Activated naive CD4-positive, alpha-beta T cell treated with anti-CD3 and anti-CD28 coated beads, Interleukin-2, amount 50 U/mL, for 24 hours (primary cell): ENCODE measurements around the gene TGFB1.
"Not testable (repeated sequence)": the region's sequence is repeated elsewhere in the genome, so short reads cannot be mapped to it uniquely, and the experiment has no call there.

ENCODE experiments used
- H3K27ac Mint-ChIP-seq: one replicate; pipeline ENCODE4 v1.8.0; 2021; ENCODE audit warnings: mild to moderate bottlenecking, mixed read lengths
- H3K27me3 Mint-ChIP-seq: one replicate; pipeline ENCODE4 v1.8.0; 2021; ENCODE audit warnings: mixed read lengths
- H3K36me3 Mint-ChIP-seq: one replicate; pipeline ENCODE4 v1.8.0; 2021; ENCODE audit warnings: mixed read lengths
- H3K4me1 Mint-ChIP-seq: one replicate; pipeline ENCODE4 v1.8.0; 2021; ENCODE audit warnings: mixed read lengths
- H3K4me3 Mint-ChIP-seq: one replicate; pipeline ENCODE4 v1.8.0; 2021; ENCODE audit warnings: mild to moderate bottlenecking, mixed read lengths
- H3K9me3 Mint-ChIP-seq: one replicate; pipeline ENCODE4 v1.8.0; 2021; ENCODE audit warnings: mixed read lengths

TGFB1 gene

DNA sequence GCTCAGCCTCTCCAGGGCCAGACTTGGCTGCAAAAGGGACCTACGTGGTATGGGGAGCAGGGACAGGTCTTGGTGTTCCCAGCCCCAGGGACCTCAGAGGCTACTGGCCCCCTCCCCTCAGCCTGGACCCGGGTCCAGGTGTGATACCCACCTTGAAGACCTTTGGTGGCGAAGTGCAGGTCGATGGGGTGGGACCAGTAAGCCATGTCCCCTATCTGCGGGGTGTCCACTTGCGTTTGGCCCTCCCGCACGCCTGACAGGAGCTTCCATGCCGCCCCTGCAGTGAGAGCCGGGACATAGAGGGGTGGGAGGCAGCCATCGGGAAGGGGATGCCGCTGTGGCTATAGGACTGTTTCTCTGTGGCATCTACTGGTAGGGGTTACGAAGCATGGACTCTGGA lies 4.0 kb upstream of the TGFB1 start:
- Mint-ChIP-seq H3K36me3 (no peaks in the 10 kb centered on the region), H3K4me1 (peaks cover 55% of the 10 kb centered on the region), H3K4me3 (peak overlapping the region; percentile 47), H3K9me3 (no peaks in the 10 kb centered on the region), H3K27me3 (no peaks in the 10 kb centered on the region), H3K27ac (peak overlapping the region; percentile 70)

DNA sequence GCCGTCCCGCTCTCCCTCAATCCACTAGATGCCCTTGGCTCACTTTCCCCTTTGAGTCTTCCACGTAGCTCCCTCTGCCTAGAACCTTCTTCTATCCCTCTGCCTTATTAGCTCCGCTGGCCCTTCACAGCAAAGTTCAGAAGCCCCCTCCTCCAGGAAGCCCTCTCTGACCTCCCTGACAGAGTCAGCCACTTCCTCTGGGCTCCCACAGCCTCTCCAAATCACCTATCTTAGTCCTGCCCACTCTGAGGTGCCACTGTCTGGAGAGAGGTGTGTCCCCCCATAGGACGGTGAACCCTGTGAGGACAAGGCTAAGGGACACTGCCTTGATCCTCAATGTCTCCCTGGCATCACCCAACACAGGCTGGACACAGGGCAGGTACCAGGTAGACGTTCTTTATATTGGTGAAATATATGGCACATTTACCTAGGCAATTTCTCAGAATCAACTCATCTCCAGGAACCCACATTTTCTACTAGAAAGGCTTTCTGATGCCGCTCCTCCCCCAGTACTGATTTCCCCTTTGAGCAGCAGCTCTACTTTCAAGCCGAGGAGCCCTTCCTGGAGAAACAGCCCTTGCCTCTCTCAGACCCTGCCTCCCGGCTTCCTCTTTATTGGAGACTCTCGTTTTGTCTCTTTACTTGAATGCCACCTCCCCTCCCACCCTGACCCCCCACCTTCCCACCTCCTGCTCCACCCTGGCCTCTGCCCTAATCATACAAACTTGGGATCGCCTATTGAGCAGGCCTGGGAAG lies 3.4 kb upstream of the TGFB1 start:
- H3K4me3 Mint-ChIP-seq, result peak overlapping the region; percentile 83
- H3K36me3 Mint-ChIP-seq, result no peaks in the 10 kb centered on the region
- peaks cover 50% of the 10 kb centered on the region for H3K4me1 Mint-ChIP-seq
- H3K27me3 Mint-ChIP-seq, result no peaks in the 10 kb centered on the region
- H3K27ac Mint-ChIP-seq, result peak overlapping the region; percentile 93
- H3K9me3 Mint-ChIP-seq, result no peaks in the 10 kb centered on the region

DNA sequence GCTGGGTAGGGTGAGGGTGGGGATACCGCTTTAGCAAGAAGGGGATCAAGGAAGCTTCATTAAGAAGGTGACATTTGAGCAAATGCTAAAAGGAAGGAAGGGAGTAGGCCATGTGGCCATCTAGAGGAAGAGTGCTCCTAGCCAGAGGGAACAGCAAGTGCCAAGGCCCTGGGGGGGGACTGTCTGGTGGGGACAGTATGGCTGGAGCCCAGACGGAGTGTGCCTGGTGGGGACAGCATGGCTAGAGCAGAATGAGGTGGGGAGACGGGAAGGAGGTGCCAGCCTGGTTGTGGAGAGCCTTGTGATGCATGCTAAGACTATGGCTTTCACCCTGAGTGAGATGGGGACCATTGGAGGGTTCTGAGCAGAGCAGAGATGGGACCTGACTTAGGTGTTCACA lies 2.1 kb upstream of the TGFB1 start:
- Mint-ChIP-seq H3K27me3 (no peaks in the 10 kb centered on the region), H3K27ac (peak overlapping the region; percentile 93), H3K4me1 (peaks cover 53% of the 10 kb centered on the region), H3K36me3 (no peaks in the 10 kb centered on the region), H3K4me3 (peak overlapping the region; percentile 75), H3K9me3 (no peaks in the 10 kb centered on the region)

DNA sequence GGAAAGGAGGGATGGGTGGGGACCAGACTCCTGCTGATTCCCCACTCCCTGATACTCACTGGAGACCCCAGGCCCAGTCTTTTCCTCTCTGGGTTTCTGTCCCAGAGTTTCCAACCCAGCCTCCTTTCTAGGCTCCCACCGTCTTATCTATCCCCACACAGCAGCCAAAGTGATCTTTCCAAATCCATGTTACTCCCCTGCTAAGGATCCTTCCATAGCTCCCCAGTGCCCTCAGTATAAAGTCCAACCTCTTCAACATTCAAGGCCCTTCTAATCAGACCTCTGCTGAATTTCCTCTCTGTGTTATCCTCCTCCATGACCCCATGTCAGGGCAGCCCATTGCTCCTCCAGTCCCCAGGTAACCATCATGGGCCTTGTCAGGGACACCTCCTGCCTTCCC lies 1.3 kb upstream of the TGFB1 start:
- Mint-ChIP-seq H3K4me3 (peak overlapping the region; percentile 65), H3K27me3 (no peaks in the 10 kb centered on the region), H3K9me3 (no peaks in the 10 kb centered on the region), H3K4me1 (peaks cover 54% of the 10 kb centered on the region), H3K27ac (peak overlapping the region; percentile 69), H3K36me3 (no peaks in the 10 kb centered on the region)

DNA sequence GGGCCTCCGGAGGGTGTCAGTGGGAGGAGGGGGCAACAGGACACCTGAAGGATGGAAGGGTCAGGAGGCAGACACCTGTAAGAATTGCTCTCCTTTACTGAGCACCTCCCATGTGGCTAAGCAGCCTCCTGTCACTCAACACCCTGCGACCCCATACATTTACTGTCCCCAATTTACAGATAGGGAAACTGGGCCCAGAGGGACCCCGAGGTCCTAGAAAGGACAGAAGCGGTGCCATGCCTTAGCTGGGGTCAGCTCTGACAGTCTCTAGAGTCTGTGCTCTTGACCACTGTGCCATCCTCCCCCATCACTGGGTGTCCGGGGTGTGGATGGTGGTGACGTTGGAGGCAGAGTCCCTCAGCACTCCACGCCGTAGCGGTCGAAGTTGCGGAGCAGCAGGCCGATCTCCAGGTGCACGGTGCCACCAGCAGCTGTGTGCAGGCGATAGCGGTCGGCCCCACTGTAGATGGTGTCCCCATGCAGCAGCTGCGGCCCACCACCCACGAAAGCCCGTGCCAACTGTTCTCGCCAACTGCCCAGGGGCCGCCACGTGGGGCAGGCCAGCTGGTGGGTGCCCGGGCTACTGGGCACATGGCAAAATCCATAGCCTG lies 726 bp upstream of the TGFB1 start:
- H3K27ac Mint-ChIP-seq, result peak overlapping the region; percentile 88
- peaks cover 56% of the 10 kb centered on the region for H3K4me1 Mint-ChIP-seq
- H3K27me3 Mint-ChIP-seq, result no peaks in the 10 kb centered on the region
- H3K9me3 Mint-ChIP-seq, result no peaks in the 10 kb centered on the region
- peak overlapping the region; percentile 91 for H3K4me3 Mint-ChIP-seq
- no peaks in the 10 kb centered on the region for H3K36me3 Mint-ChIP-seq

DNA sequence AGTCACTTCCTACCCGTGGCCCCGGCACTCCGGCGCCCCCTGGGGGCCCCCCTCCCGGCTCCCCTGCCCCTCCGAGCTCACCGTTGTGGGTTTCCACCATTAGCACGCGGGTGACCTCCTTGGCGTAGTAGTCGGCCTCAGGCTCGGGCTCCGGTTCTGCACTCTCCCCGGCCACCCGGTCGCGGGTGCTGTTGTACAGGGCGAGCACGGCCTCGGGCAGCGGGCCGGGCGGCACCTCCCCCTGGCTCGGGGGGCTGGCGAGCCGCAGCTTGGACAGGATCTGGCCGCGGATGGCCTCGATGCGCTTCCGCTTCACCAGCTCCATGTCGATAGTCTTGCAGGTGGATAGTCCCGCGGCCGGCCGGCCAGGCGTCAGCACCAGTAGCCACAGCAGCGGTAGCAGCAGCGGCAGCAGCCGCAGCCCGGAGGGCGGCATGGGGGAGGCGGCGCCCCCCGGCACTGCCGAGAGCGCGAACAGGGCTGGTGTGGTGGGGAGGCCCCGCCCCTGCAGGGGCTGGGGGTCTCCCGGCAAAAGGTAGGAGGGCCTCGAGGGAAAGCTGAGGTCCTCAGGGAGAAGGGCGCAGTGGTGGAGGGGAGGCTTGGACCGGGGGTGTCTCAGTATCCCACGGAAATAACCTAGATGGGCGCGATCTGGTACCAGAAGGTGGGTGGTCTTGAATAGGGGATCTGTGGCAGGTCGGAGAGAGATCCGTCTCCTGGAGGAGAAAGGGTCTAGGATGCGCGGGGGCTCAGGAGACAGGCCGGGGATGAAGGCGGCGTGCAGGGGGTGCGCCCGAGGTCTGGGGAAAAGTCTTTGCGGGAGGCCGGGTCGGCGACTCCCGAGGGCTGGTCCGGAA lies 885 bp downstream of the TGFB1 start:
- H3K4me1 Mint-ChIP-seq, result peaks cover 60% of the 10 kb centered on the region

DNA sequence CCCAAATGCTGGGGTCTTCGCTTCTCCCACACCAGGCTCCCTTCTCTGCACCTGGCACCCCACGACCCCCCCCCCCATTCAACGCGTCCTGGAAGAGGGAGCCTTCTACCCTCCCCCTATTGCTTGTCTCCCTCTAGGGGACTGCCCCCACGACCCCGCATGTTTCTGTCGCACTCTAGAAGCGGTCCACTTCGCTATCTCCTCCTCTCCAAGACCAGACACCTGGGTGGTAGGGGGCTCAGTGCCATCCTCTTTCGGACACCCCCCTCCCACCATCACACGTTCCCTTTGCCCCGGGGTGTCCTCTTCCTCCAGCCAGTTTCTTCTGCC lies 1.5 kb downstream of the TGFB1 start:
- Mint-ChIP-seq H3K4me3 (peak overlapping the region; percentile 95), H3K36me3 (peaks cover 6% of the 10 kb centered on the region), H3K27me3 (no peaks in the 10 kb centered on the region), H3K27ac (peak overlapping the region; percentile 97), H3K4me1 (peaks cover 54% of the 10 kb centered on the region), H3K9me3 (no peaks in the 10 kb centered on the region)

More for the DNA sequence above, 885 bp downstream of the TGFB1 start:
- Mint-ChIP-seq H3K4me3 (peak overlapping the region; percentile 95), H3K36me3 (peaks cover 6% of the 10 kb centered on the region), H3K27ac (peak overlapping the region; percentile 97), H3K27me3 (no peaks in the 10 kb centered on the region), H3K9me3 (no peaks in the 10 kb centered on the region)

DNA sequence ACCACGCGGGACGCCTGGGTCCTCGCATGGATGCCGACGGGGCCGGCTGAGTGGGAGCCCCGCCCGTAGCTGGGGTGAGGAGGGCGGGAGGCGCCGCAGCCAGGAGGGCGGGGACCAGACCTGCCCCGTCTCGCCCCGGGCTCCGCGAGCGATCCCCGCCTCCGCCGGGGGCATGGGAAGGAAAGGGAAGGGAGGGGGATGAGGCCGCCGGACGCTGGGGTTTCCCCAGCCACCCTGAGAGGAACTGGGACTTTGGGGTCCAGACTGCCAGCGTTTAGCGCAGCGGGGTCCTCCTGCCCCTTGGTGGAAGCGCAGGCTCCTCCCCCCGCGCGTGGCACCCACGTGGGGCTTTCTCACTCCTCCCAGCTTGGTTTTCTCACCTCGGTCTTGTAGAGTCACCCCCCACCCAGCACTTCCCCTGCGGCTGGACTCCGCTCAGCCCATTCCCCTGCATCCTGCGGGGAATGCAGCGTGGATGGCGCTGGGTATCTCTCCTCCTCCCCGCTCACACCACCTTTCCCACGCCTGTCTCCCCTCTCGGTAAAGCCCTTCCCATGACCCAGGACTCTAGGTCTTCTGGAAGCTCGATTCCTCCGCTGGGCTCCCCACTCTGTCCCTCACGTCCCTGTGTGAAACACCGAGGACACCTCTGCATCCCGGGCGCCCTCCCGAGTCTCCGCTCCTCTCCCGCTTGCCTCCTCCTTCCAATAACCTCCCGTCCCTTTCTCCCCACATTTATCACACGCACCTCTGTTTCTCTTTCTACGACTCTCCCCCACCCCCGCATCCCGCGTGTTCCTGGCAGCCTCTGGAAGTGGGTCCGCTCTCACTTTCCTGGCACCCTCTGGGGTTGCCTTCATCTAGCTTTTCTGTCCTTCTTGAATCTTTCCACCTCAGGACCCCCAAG lies 2.1 kb downstream of the TGFB1 start:
- Mint-ChIP-seq H3K4me3 (peak overlapping the region; percentile 95), H3K27me3 (no peaks in the 10 kb centered on the region), H3K36me3 (peaks cover 6% of the 10 kb centered on the region), H3K4me1 (peaks cover 51% of the 10 kb centered on the region), H3K27ac (peak overlapping the region; percentile 97), H3K9me3 (no peaks in the 10 kb centered on the region)

DNA sequence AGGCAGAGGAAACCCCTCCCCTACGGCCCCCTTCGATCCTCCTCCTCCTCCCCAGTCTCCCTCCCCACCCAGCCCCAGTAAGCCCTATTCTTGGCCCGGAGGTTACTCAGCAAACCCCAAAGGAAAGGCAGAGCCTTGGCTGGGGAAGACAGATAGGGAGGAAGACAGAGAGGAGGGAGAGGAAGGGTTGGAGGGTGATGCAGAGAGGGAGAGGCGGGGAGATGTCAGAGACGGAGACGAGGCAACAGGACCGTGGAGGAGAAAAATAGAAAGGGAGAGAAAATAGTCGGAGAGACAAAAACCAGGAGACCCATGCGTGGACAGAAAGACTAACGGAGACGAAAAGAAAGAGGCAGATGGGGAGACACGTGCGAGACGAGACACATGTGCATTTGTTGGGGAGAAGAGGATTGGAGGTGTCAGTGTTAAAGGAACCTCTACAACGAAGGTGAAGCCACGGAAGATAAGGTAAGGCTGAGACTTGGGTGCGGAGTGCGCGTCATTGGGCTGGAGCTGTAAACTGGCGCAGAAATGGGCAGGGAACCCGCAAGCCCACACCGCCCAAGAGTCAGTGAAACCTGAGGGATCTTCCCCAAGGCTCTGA lies 2.9 kb downstream of the TGFB1 start:
- Mint-ChIP-seq H3K36me3 (peaks cover 6% of the 10 kb centered on the region), H3K4me1 (peaks cover 48% of the 10 kb centered on the region), H3K9me3 (no peaks in the 10 kb centered on the region), H3K4me3 (peak overlapping the region; percentile 95), H3K27me3 (no peaks in the 10 kb centered on the region), H3K27ac (peak overlapping the region; percentile 80)

DNA sequence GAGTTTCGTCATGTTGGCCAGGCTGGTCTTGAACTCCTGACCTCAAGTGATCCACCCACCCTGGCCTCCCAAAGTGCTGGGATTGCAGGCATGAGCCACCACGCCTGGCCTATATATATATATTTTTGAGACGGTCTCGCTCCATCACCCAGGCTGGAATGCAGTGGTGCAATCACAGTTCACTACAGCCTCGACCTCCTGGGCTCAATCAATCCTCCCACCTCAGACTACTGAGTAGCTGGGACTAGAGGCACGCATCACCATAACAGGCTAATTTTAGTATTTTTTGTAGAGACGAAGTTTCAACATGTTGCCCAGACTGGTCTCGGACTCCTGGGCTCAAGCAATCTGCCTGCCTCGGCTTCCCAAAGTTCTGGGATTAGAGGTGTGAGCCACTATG lies 6.8 kb downstream of the TGFB1 start:
- not testable (repeated sequence) for H3K4me3 Mint-ChIP-seq, H3K27ac Mint-ChIP-seq, H3K36me3 Mint-ChIP-seq, H3K27me3 Mint-ChIP-seq, H3K9me3 Mint-ChIP-seq
- H3K4me1 Mint-ChIP-seq, result peaks cover 55% of the 10 kb centered on the region

DNA sequence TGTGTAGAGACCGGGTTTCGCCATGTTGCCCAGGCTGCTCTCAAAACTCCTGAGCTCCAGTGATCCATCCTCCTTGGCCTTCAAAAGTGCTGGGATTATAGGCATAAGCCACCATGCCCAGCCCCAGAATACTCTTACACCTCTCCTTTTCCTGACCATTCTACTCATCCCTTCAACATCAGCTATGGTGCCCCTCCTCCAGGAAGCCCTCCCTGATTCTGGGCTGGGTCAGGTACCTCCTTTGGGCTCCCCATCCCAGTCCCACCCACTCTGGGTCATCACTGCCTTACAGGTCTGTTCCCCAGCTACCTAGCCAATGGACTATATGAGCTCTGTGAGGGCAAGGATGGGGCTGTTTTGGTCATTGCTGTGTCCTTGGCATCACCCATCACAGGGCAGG lies 9.6 kb downstream of the TGFB1 start:
- H3K27me3 Mint-ChIP-seq, result no peaks in the 10 kb centered on the region
- H3K4me3 Mint-ChIP-seq, result no peak overlapping the region
- H3K27ac Mint-ChIP-seq, result peak overlapping the region; percentile 23
- peaks cover 14% of the 10 kb centered on the region for H3K36me3 Mint-ChIP-seq
- H3K9me3 Mint-ChIP-seq, result no peaks in the 10 kb centered on the region
- H3K4me1 Mint-ChIP-seq, result peaks cover 47% of the 10 kb centered on the region

DNA sequence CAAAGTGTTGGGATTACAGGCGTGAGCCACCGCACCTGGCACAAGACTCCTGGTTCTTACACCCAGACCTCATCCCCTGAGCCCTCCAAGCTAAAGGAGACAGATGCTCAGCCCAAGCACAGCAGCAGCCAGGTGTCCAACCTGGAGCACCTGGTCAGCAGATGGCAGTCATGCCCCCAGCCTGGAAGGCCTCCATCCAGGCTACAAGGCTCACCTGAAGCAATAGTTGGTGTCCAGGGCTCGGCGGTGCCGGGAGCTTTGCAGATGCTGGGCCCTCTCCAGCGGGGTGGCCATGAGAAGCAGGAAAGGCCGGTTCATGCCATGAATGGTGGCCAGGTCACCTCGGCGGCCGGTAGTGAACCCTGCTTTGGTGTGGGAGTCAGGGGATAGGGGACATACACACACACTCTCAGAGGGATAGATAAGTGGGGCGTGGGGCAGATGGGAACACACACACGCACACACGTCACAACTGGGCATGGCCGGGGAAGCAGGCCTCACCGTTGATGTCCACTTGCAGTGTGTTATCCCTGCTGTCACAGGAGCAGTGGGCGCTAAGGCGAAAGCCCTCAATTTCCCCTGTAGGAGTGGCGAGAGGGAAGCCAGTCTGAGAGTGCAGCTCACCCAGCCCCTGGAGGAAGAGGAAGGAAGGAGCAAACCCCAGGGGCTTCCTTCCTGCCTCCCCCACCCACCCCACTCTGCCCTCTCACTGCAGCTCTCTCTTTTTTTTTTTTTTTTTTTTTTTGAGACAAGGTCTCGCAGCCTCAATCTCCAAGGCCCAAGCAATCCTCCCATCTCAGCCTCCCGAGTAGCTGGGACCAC lies 11.8 kb downstream of the TGFB1 start:
- peaks cover 8% of the 10 kb centered on the region for H3K36me3 Mint-ChIP-seq
- H3K27me3 Mint-ChIP-seq, result no peaks in the 10 kb centered on the region
- H3K9me3 Mint-ChIP-seq, result no peaks in the 10 kb centered on the region
- H3K27ac Mint-ChIP-seq, result peak overlapping the region; percentile 35
- H3K4me1 Mint-ChIP-seq, result peaks cover 40% of the 10 kb centered on the region
- H3K4me3 Mint-ChIP-seq, result peak overlapping the region; percentile 26

DNA sequence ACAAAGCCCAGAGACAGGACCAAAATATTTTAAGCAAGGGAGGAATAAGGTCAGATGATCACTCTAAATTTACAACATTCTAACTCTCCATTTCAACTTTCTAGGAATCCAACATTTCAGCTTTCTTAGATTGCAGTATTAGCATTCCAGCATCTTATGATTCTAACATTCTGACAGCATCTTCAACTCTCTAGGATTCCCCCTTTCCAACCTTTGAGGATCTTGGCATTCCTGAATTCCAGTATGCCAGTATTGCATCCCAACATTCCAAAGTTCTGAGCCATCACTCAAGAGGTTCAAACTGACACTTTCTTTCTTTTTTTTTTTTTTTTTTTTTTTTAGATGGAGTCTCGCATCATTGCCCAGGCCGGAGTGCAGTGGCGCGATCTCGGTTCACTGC lies 13.8 kb downstream of the TGFB1 start:
- Mint-ChIP-seq H3K9me3 (no peaks in the 10 kb centered on the region), H3K27me3 (no peaks in the 10 kb centered on the region), H3K4me1 (peaks cover 35% of the 10 kb centered on the region), H3K27ac (peak overlapping the region; percentile 30), H3K36me3 (peaks cover 8% of the 10 kb centered on the region), H3K4me3 (no peak overlapping the region)

DNA sequence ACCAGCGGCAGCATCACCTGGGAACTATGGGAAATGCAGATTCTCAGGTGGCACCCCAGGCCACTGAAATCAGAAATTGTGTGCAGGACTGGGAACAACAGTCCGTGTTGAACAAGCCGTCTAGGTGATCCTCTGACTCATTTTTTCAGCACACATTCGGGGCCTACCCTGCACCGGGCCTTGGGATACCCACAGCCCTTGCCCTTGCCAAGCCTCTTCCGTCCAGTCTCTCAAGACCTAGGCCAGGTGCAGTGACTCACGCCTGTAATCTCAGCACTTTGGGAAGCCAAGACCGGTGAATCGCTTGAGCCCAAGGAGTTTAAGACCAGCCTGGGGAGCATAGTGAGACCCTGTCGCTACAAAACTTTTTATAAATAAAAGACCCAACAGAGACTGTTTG lies 18.3 kb downstream of the TGFB1 start:
- Mint-ChIP-seq H3K27me3 (no peaks in the 10 kb centered on the region), H3K27ac (peak overlapping the region; percentile 51)

More for the DNA sequence above, 18.3 kb downstream of the TGFB1 start:
- H3K4me1 Mint-ChIP-seq, result peaks cover 35% of the 10 kb centered on the region
- no peaks in the 10 kb centered on the region for H3K9me3 Mint-ChIP-seq
- H3K36me3 Mint-ChIP-seq, result peaks cover 12% of the 10 kb centered on the region
- no peak overlapping the region for H3K4me3 Mint-ChIP-seq
